Tibial nerve (tissue), 4 donors: ENCODE results near the gene TSC22D1.

ENCODE experiments used
- CTCF ChIP-seq, 5 experiments: fragments of 200-600 bp in 3 of 5; fragments of 450-650 bp in 2 of 5; sonication (generic) in 3 of 5; IDR thresholded peaks; one replicate each; pipeline ENCODE4 v1.5.1; 2016 to 2019; ENCODE audit warnings: antibody characterized with exemption in 5 of 5, mild to moderate bottlenecking in 3 of 5, moderate library complexity in 2 of 5
- EP300 ChIP-seq, 2 donors: sonication (generic); formaldehyde crosslinking; IDR thresholded peaks; one replicate each; pipeline ENCODE4 v1.6.1; 2017; ENCODE audit warnings: antibody characterized with exemption in 2 of 2, mild to moderate bottlenecking in 1 of 2
- POLR2A ChIP-seq, 2 donors: fragments of 450-650 bp; IDR thresholded peaks; one replicate each; pipeline ENCODE4 v1.6.1; 2017; ENCODE audit warnings: antibody characterized with exemption in 2 of 2, mild to moderate bottlenecking in 2 of 2, moderate library complexity in 2 of 2

GRCh38 chr13:44453881-44454280 lies 122.2 kb downstream of the TSC22D1 start:
- no peak for TF ChIP-seq CTCF (IDR thresholded peaks at IDR 0.05)
- no peak for TF ChIP-seq POLR2A (IDR thresholded peaks at IDR 0.05)
- no peak for TF ChIP-seq EP300 (IDR thresholded peaks at IDR 0.05)
